AG08396 (cell line): Measurements from ENCODE around the gene PRSS16.
"Not testable (repeated sequence)": the region's sequence is repeated elsewhere in the genome, so short reads cannot be mapped to it uniquely, and the experiment has no call there.

Experiments
- DNase-seq: peaks from one replicate; pipeline ENCODE4 v3.0.0; 2012; ENCODE audit warnings: low spot score, mixed read lengths

Gene PRSS16, protein sequence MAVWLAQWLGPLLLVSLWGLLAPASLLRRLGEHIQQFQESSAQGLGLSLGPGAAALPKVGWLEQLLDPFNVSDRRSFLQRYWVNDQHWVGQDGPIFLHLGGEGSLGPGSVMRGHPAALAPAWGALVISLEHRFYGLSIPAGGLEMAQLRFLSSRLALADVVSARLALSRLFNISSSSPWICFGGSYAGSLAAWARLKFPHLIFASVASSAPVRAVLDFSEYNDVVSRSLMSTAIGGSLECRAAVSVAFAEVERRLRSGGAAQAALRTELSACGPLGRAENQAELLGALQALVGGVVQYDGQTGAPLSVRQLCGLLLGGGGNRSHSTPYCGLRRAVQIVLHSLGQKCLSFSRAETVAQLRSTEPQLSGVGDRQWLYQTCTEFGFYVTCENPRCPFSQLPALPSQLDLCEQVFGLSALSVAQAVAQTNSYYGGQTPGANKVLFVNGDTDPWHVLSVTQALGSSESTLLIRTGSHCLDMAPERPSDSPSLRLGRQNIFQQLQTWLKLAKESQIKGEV

DNA sequence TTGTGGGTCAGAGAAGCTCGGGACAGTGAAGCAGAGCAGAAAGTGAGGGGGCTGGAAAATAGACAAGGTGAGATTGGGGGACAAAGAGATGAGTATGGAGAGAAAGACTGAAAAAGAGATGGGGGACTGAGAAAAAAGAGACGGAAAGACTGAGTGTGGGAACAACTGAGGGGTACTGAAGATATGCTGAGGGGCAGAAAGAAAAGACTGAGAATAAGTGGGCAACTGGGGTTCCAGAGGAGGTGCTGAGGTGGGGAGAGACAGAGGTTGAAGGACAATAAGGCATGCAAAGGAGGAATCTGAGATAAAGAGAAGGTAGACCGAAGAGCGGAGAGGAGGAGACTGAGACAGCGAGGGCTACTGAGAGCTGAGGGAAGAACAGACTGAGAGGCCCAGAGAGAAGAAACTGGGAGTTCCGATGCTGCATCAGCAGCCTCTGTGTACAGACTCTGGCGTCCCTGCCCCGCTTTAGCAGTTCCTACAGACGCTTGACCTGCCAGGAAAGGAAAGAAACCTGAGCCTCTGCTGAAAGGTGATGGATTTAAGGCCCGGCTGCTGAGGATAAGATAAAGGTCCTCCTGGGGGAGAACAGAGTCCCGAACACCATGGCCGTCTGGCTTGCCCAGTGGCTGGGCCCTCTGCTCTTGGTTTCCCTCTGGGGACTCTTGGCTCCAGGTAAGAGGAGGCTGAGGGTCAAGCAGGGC is at the start of gene PRSS16:
Gene PRSS16, plus strand, starts transcription at position 569 of the 704 bp plus-strand sequence. Its CDS starts 37 bp downstream, at position 606.
- no peak for DNase-seq

DNA sequence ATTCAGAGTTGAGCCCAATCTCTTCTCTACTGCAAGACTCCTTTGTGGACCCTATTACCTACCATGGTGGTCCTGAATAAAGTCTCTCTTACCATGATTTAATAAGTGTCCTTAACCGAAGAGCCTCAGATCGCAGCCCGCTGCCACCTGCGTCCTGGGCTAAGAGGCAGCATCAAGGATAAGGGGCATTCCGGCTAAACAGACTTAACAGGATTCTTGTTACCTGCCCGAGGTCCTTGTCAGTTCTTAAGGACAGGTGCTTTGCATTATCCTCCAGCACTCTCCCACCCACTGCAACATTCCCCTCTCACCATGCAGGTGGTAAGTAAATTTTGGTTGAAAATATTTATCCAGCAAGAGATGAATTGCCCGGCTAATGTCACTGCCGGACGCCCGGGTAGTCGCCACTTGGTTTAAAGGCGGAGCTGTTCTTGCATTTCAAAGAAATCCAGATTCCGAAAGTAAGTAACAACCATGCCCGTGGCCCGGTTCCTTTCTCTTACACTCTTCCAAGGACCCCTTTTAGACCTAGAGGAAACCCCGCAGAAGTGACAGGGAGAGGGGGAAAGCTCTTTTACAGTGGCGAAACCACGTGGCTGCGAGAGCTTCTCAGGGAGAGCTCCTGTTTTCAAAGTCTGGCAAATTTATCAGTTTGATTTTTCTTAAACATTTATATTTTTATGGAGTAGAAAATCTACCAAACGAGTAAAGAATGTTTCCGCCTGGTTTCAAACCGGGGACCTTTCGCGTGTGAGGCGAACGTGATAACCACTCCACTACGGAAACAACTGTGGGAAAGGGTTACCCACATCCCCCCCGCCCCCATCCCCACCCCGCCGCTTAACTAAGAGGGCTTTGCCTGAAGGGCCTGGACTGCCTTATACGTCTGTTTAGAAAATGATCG is 41.9 kb upstream of the PRSS16 start:
- peak; percentile 4 for DNase-seq

DNA sequence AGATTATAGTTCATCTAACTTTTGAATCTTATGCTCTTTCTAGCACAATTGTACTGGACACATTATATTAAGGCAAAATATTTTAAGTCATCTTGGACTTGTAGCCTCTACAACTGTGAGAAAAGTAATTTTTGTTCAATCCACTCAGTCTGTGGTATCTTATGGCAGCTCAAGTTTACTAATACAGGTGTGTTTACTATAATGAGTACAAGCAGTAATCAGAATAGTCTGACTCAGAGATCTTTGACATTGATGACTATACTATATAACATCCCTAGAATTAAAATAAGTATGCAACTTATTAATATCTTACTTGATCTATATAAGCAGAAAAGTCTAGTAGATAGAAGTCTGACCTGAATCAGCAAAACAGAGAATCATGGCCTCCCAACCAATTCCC is 40.7 kb upstream of the PRSS16 start:
- no peak for DNase-seq

DNA sequence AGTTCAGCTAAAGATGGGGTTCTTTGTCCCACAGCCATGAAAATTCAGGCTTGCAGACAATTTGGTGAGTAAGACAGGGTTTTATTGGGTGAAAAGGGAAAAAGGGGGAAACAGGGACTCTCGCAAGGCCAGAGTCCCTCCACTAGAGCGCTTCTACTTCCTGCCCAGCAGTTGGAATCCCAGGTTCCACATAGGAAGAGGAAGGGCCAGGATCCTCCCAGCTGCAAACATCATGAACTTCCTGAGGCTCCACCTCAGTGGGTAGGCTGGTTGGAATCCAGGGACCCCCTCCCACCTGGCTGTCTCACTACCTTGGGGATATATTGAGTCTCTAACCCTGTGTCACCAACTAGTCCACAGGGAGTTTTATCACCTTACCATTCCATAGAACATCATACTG is 39.5 kb upstream of the PRSS16 start:
- no peak for DNase-seq

DNA sequence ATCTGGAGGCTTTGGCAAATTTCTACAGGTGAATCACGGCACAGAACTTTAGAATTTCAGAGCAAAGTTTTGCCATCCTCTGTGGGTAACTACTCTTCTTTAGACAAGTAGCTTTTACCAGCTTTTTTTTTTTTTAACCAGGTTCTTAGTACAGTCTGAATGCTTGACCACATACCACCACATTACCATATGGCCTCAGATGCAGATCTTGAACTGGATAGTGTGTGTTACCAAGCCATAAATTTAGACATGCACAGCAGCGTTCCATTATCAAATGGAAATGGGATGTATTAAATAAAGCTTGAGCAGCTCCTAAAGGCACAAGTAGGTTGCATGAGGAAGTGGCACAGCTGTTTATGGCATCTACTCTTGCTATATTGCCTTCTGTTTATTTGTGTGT is 38.3 kb upstream of the PRSS16 start:
- DNase-seq: no peak

DNA sequence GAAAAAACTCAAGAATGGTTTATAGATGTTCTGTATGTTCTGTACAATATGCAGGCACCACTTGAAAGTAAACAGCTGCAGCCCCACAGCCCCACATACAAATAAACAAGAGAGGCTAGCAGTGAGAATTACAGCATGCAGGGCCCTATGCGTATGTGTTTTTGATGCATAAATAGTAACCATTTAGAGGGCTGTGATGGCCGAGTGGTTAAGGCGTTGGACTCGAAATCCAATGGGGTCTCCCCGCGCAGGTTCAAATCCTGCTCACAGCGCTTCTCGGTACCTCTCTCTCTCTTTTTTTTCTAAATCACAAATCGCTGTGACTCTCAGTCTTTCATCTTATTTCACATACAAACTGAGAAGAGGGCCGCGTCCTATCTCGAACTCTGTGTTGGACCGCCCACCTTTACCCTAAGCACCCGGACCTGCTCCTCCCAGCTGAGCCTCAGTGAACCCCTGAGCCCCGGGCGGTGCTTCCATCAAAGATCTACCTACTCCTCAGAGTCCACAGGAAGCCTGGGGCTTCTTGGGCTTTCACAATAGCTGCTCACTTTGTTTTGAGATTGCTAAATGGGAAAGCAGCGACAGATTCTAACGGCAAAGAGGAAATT is 37.7 kb upstream of the PRSS16 start:
- no peak for DNase-seq

DNA sequence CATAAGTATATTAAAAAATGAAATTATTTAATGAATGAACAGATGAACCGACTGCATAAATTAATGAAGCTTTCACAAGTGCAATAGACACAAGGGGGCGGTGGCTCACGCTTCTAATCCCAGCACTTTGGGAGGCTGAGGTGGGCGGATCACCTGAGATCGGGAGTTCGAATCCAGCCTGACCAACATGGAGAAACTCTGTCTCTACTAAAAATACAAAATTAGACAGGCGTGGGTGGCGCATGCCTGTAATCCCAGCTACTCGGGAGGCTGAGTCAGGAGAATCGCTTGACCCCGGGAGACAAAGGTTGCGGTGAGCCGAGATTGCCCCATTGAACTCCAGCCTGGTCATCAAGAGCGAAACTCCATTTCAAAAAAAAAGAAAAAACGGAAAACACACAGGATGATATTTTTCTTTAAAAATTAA is 34.4 kb upstream of the PRSS16 start:
- DNase-seq: not testable (repeated sequence)

DNA sequence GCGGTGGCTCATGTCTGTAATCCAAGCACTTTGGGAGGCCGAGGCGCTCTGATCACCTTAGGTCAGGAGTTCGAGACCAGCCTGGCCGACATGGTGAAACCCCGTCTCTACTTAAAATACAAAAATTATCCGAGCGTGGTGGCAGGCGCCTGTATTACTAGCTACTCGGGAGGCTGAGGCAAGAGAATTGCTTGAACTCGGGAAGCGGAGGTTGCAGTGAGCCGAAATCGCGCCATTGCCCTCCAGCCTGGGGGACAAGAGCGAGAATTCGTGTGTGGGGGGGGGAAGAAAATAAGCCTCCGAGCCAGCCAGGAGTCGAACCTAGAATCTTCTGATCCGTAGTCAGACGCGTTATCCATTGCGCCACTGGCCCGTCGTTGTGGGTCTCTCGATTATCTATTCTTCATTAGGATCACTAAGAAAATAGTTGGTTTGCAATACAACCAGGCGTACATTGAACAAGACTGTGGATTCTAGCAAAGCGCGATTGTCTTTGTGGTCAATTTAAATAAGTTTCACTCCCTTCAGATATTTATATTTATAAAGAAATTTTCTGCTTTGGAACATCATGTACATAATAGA is 33.9 kb upstream of the PRSS16 start:
- DNase-seq: peak; percentile 27

DNA sequence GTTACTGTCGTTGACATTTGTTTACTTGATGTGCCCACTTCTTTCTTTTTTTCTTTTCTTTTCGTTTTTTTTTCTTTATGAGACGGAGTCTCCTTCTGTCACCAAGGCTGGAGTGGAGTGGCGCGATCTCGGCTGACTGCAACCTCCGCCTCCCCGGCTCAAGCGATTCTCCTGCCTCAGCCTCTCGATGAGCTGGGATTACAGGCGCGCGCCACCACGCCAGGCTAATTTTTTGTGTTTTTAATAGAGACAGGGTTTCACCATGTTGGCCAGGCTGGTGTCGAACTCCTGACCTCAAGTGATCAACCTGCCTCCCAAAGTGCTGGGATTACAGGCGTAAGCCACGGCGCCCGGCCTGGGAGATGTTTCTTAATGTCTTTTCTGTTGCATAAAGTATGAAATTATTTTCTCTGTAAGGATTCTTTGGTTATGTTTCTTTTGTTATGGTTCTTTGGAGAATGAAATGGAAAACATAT is 33.3 kb upstream of the PRSS16 start:
- no peak for DNase-seq

DNA sequence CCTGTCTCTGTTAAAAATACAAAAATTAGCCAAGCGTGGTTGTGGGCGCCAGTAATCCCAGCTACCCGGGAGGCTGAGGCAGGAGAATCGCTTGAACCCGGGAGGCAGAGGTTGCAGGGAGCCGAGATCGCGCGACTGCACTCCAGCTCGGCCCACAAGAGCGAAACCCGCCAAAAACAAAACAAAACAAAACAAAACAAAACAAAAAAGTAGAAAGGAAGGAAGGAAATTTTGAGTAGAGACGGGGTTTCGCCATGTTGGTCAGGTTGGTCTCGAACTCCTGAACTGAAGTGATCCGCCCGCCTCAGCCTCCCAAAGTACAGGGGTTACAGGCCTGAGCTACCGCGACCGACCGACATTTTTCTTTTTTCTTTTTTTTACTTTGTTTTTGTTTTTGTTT is 30.6 kb upstream of the PRSS16 start:
- no peak for DNase-seq

DNA sequence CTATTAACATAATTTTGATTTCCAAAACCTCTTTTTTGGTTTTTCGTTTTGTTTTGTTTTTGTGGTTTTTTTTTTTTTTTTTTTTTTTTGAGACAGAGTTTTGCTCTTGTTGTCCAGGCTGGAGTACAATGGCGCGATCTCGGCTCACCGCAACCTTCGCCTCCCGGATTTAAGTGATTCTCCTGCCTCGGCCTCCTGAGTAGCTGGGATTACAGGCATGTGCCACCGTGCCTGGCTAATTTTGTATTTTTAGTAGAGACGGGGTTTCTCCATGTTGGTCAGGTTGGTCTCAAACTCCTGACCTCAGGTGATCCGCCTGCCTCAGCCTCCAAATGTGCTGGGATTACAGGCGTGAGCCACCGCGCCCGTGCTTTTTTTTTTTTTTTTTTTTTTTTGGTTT is 24.5 kb upstream of the PRSS16 start:
- DNase-seq: not testable (repeated sequence)

DNA sequence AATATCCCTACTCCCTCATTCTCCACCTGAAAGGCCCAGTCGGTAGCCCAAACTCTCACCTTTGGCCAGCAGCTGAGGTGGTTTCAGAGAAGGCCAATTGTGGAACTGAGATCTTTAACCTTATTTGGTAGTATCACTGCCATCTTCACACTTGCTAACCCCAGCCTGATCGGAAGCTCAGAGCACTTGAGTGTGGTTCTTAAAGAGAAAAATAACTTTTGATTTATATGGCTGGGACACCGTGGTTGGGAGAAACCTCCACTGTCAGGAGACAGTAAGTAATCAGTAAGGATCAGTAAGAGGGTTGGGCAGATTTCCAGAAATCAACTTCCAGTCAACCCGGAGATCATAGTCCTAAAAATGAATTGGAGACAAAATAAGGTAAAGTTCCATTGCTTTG is 22.8 kb upstream of the PRSS16 start:
- no peak for DNase-seq

DNA sequence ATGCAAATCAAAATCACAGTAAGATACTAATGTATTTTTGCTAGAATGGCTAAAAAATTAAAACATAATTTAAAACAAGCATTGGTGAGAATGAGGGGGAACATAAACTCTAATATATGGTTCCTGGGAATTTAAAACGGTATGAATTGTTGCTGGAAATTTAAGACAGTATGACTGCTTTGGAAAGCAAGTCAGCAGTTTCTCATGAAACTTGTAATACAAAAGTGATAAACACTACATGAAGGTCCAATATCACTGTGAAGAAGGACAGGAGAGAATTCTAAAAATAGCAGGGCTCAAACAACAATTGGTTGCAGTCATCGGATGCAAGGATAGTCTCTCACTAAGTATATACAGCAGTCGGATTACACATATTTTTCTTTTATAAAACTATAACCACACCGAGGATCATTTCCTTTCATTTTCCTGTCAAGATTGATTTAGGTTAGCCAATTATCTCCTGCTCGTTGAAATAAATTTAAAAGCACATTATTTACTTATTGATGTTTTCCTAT is 18.5 kb upstream of the PRSS16 start:
- no peak for DNase-seq

DNA sequence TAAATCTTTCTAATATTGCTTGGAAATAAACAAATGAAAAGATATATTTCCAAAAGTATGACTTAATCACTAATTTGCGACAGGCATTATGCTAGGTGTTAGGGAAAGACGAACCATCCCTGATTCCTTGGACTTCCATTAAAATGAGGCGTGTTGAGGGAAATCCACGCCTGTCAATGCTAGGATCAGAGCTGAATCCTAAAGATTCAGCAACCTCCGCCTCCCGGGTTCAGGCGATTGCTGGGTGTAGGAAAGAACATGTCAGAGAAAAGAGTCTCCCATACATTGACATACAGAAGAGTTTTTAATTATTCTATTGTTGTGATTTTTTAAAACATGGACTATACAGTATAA is 16.8 kb upstream of the PRSS16 start:
- no peak for DNase-seq

DNA sequence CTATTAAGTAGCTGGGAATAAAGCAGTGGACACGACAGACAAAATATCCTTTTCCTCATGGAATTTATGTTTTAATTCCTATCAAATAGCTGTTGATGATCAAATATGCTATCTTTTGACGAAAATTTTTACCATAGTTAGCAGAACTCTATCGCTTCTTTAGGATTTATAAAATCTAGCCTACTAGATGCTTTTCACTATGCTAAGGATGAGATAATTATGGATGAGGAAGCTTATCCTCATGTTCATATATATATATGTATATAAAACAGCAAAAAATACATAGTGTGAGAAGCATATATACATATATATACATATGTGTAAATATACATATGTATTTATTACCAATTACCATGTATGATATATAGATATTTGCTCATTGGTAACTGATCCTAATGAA is 12.9 kb upstream of the PRSS16 start:
- DNase-seq: no peak

DNA sequence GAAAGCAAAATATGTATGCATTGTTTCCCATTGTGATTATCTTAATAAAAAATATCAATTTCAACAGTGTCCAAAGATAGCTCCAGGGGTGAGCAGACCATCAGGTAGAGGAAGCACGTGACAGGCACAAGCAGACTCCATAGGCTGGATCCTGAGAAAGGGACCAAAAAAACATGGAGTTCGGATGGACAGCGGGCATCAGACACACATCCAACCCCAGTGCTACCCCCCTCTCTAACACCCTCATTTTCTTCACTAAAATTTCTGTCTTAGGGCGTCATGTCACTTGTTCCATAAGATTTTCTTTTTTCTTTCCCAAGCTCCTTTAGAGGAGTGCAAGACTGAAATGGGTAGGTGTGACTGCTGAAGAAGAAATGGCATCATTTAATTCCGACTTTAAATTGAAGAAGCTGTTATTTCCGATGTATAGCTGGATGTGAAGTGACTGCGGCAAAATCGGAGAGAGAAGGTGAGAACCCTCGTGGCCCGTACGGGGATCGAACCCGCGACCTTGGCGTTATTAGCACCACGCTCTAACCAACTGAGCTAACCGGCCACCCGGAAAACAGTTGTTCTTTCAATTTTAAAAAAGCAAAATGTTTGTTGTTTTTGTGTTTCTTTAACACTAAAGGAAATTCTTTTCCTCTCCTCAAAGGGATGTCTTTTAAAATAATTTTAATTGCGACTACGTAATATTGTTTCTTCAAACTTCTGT is 10.3 kb upstream of the PRSS16 start:
- DNase-seq: peak; percentile 51

DNA sequence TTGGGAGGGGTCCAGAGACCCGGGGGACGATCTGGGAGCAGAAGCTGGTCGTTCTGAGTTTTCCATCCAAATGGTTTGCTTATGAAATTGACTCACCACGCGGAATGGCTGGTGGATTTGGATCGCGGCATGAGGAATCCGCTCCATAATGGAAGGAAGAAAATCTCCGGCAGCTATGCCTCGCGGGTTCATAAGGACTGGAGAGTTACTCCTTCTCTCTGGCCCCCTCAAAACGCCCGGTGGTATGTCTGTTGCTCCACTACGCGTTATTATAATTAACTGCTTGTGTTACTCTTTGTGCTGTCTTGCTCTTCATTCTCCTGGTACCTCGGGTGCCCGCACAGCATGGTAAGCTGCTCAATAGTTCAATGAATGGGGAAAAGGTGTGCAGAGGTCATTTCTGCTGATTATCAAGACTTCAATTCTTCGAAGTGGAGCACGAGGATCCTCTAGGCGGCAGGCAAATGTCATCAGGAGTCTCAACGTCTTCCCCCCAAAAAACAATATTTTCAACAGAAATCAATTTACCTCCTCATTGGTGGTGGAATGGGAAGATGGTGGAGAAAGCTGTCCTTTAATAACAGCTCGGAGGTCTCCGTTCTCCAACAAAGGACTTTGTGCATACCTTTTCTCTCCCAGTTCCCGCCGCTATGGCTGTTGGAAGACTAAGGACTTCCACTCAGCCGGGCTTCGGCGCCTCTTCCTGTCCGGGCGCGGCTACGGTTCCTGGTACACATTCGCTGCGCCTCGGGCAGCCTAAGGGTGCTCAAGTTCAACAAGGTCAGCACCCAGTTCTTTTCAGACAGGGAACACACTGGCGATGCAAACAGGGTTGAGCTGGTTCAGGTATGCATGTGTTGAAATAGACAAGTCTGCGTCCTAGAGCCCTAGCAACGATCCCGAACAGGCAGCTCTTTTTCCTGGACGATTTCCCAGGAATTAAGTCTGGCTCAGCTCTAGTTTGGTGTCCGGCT is 9.2 kb upstream of the PRSS16 start:
- DNase-seq: no peak

DNA sequence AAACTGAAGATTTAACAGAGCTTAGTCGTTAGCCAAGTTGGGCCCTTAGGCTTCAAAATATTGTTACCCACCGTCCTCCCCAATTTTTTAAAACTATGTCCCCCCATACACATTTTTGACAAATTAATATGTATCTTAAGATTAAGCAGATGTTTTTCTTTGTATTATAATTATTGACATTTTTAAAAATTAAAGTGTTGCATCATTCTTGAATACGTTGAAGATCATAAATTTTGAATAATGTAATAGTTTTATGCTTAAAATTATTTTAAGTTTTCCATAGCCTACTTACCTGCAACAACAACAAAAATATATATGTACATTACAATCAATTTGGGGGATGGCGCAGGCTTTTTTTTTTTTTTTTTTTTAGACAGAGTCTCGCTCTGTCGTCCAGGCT is 8.2 kb upstream of the PRSS16 start:
- no peak for DNase-seq

DNA sequence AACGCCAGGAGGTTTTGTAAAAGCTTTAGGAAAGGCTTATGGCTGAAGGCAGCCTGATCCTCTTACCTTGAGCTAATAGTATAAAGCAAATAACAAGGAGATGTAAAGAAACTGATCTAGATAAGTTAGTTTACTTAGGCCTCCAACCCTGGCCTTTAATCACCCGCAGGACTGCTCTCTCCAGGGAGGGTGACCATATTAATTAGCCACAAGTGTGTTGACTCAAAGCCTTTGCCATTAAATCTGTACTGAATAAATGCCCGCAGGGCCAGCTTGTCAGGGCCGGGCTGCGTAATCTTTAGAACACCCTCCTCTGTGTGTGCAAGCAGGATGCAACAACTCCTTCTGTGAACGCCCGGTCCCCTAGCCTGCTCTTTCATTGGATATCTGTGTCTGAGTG is 6.1 kb upstream of the PRSS16 start:
- no peak for DNase-seq
